ENCODE data around the gene PTPN14.

- no peak for TF ChIP-seq CTCF (IDR thresholded peaks at IDR 0.05)
- TF ChIP-seq POLR2A (IDR thresholded peaks at IDR 0.05) = no peak
Observed at GRCh38 chr1:214548988-214549387, 2.4 kb downstream of the PTPN14 start.
